Stomach (tissue), 4 donors: Measurements from ENCODE around the gene SNW1.

Experiments
- POLR2AphosphoS5 ChIP-seq, 3 donors: sonication (generic); formaldehyde crosslinking; IDR thresholded peaks; one replicate each; pipeline ENCODE4 v1.6.1; 2016; ENCODE audit warnings: antibody characterized with exemption in 3 of 3
- TF ChIP-seq, protein P1 (sequence below), 7 experiments: fragments of 450-650 bp in 4 of 7; fragments of 200-600 bp in 3 of 7; sonication (generic) in 3 of 7; IDR thresholded peaks; one replicate each; pipeline ENCODE4 v1.5.1; 2016 to 2019; ENCODE audit warnings: antibody characterized with exemption in 7 of 7, control low read depth in 2 of 7, mild to moderate bottlenecking in 1 of 7

DNA sequence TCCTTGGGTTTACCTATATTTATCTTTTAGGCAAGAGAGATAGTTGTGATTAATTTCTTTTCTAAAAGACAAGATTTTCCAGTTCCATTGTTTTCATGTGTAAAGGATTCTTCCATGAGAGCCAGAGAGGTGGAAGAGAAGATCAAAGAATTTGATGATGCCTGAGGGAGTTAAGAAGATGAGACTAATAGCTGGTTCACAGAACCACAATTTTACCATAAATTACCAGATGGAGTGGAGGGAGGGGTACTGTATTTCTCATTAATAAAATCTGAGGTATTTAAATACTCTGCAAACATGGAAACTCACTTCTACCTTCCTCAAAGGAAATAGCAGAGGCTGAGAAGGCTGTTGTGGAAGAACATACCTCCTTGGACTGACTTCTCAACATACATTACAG, 87.8 kb downstream of the SNW1 start:
- TF ChIP-seq, protein P1, sequence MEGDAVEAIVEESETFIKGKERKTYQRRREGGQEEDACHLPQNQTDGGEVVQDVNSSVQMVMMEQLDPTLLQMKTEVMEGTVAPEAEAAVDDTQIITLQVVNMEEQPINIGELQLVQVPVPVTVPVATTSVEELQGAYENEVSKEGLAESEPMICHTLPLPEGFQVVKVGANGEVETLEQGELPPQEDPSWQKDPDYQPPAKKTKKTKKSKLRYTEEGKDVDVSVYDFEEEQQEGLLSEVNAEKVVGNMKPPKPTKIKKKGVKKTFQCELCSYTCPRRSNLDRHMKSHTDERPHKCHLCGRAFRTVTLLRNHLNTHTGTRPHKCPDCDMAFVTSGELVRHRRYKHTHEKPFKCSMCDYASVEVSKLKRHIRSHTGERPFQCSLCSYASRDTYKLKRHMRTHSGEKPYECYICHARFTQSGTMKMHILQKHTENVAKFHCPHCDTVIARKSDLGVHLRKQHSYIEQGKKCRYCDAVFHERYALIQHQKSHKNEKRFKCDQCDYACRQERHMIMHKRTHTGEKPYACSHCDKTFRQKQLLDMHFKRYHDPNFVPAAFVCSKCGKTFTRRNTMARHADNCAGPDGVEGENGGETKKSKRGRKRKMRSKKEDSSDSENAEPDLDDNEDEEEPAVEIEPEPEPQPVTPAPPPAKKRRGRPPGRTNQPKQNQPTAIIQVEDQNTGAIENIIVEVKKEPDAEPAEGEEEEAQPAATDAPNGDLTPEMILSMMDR (IDR thresholded peaks at IDR 0.05): no peak
- TF ChIP-seq POLR2AphosphoS5 (IDR thresholded peaks at IDR 0.05): no peak
